ENCODE data around the gene HIGD2A. TPM values are rescaled to one million over a fixed set of nuclear protein-coding genes. Genes with fewer than 3 reads are reported as not detected.
A peak's percentile ranks its signal among the peaks of the same experiment; 100 is the strongest.

Gene HIGD2A
- total RNA-seq, 2 donors from 2014 or later = 101 to 102 TPM

GRCh38 chr5:176409765-176410164 lies 21.2 kb downstream of the HIGD2A start:
- H3K4me1 ChIP-seq (ENCODE audit: control insufficient read depth, insufficient read depth, low read length) = no peaks in the 10 kb centered on the region
- Mint-ChIP-seq H3K27ac (no peak overlapping the region), H3K4me1 (peaks cover 2% of the 10 kb centered on the region), H3K27me3 (ENCODE audit: insufficient read depth) (no peaks in the 10 kb centered on the region), H3K4me3 (no peak overlapping the region), H3K36me3 (ENCODE audit: low read depth) (peaks cover 10% of the 10 kb centered on the region), H3K9me3 (no peaks in the 10 kb centered on the region)
- no peak overlapping the region for H3K9ac ChIP-seq (ENCODE audit: extremely low read depth, low read length, poor library complexity, severe bottlenecking)
- H3K9me3 ChIP-seq (ENCODE audit: control insufficient read depth, low read length) = no peaks in the 10 kb centered on the region
- H3K4me3 ChIP-seq (ENCODE audit: low read length) = no peak overlapping the region
- 89 to 96% methylated on average over 4 of the region's 4 CpGs for WGBS, 2 experiments (ENCODE audit: insufficient coverage in 1 of 2, insufficient read length in 1 of 2)
- DNase-seq = no peak
- TF ChIP-seq CTCF (conservative IDR thresholded peaks at IDR 0.05) = no peak
- H3K27me3 ChIP-seq (ENCODE audit: control insufficient read depth, insufficient read depth, low read length, poor library complexity, severe bottlenecking) = no peaks in the 10 kb centered on the region
- no peak overlapping the region for H3K27ac ChIP-seq (ENCODE audit: low read depth, low read length)
- peaks cover 71% of the 10 kb centered on the region for H3K36me3 ChIP-seq (ENCODE audit: control insufficient read depth, insufficient read depth, low read length)

GRCh38 chr5:176410486-176411180 lies 22.1 kb downstream of the HIGD2A start:
- Mint-ChIP-seq H3K9me3 (no peaks in the 10 kb centered on the region), H3K4me1 (peaks cover 3% of the 10 kb centered on the region)
- 93 to 100% methylated on average over 1 to 5 of the region's 5 CpGs for WGBS, 2 experiments (ENCODE audit: insufficient coverage in 1 of 2, insufficient read length in 1 of 2)

GRCh38 chr5:176412517-176413254 lies 24.1 kb downstream of the HIGD2A start:
- Histone ChIP-seq H3K27ac (ENCODE audit: low read depth, low read length) (no peak overlapping the region), H3K27me3 (ENCODE audit: control insufficient read depth, insufficient read depth, low read length, poor library complexity, severe bottlenecking) (no peaks in the 10 kb centered on the region), H3K4me1 (ENCODE audit: control insufficient read depth, insufficient read depth, low read length) (peaks cover 3% of the 10 kb centered on the region), H3K9ac (ENCODE audit: extremely low read depth, low read length, poor library complexity, severe bottlenecking) (no peak overlapping the region), H3K36me3 (ENCODE audit: control insufficient read depth, insufficient read depth, low read length) (peaks cover 46% of the 10 kb centered on the region), H3K4me3 (ENCODE audit: low read length) (peak overlapping the region; percentile 95), H3K9me3 (ENCODE audit: control insufficient read depth, low read length) (peaks cover 8% of the 10 kb centered on the region)
- no peak for TF ChIP-seq CTCF (conservative IDR thresholded peaks at IDR 0.05)
- Mint-ChIP-seq H3K4me1 (peaks cover 4% of the 10 kb centered on the region), H3K9me3 (peaks cover 9% of the 10 kb centered on the region), H3K4me3 (no peak overlapping the region), H3K27me3 (ENCODE audit: insufficient read depth) (peaks cover 7% of the 10 kb centered on the region), H3K27ac (no peak overlapping the region), H3K36me3 (ENCODE audit: low read depth) (peaks cover 10% of the 10 kb centered on the region)
- WGBS, 2 experiments (ENCODE audit: insufficient coverage in 1 of 2, insufficient read length in 1 of 2) = 86 to 91% methylated on average over 4 to 10 of the region's 10 CpGs
- DNase-seq = no peak

More at GRCh38 chr5:176410486-176411180, 22.1 kb downstream of the HIGD2A start:
- H3K9me3 ChIP-seq (ENCODE audit: control insufficient read depth, low read length) = no peaks in the 10 kb centered on the region
- H3K4me3 Mint-ChIP-seq = no peak overlapping the region
- H3K36me3 ChIP-seq (ENCODE audit: control insufficient read depth, insufficient read depth, low read length) = peaks cover 65% of the 10 kb centered on the region
- no peaks in the 10 kb centered on the region for H3K27me3 Mint-ChIP-seq (ENCODE audit: insufficient read depth)
- H3K4me1 ChIP-seq (ENCODE audit: control insufficient read depth, insufficient read depth, low read length) = peaks cover 1% of the 10 kb centered on the region
- DNase-seq = no peak
- peaks cover 7% of the 10 kb centered on the region for H3K36me3 Mint-ChIP-seq (ENCODE audit: low read depth)
- H3K4me3 ChIP-seq (ENCODE audit: low read length) = no peak overlapping the region
- no peak overlapping the region for H3K27ac ChIP-seq (ENCODE audit: low read depth, low read length)
- no peaks in the 10 kb centered on the region for H3K27me3 ChIP-seq (ENCODE audit: control insufficient read depth, insufficient read depth, low read length, poor library complexity, severe bottlenecking)
- no peak overlapping the region for H3K27ac Mint-ChIP-seq
- TF ChIP-seq CTCF (conservative IDR thresholded peaks at IDR 0.05) = peak; percentile 38
- H3K9ac ChIP-seq (ENCODE audit: extremely low read depth, low read length, poor library complexity, severe bottlenecking) = no peak overlapping the region
